A673 (cell line): ENCODE measurements around the gene PFKL. TPM values are rescaled to one million over a fixed set of nuclear protein-coding genes. Genes with fewer than 3 reads are reported as not detected.
"Not testable (repeated sequence)": the region's sequence is repeated elsewhere in the genome, so short reads cannot be mapped to it uniquely, and the experiment has no call there.

Experiments used
- BruUV-seq: library from RNA; stranded (reverse); fragments of 400-500 nt; replicated peaks from 2 replicates; lab custom pipeline; 2021; lab: Mats Ljungman, UMichigan
- CTCF ChIA-PET: fragments of 300-600 bp; sonication (Branson Sonifier 250); formaldehyde crosslinking; loops from one replicate; lab custom pipeline; 2022; ENCODE audit warnings: antibody characterized with exemption; lab: Charles Lee
- POLR2A ChIA-PET: fragments of 300-600 bp; sonication (Branson Sonifier 250); formaldehyde crosslinking; loops from one replicate; lab custom pipeline; 2022; ENCODE audit warnings: antibody characterized with exemption; ENCODE audit not compliant: low non-redundant PET; lab: Charles Lee
- DNase-seq: peaks from one replicate; pipeline ENCODE4 v3.0.0-alpha.2; 2015; ENCODE audit warnings: low spot score
- H3K27ac ChIP-seq: fragments of 200-600 bp; sonication (generic); 2 replicates; pipeline ENCODE4 v1.5.1; 2016; ENCODE audit warnings: mixed run types, low read depth, mild to moderate bottlenecking, mixed read lengths, antibody characterized with exemption, low read length; ENCODE audit not compliant: poor library complexity, severe bottlenecking
- H3K27me3 ChIP-seq: fragments of 200-600 bp; sonication (generic); replicated peaks from 2 replicates; pipeline ENCODE4 v1.6.1; 2017; ENCODE audit warnings: mixed run types, low read depth, mild to moderate bottlenecking, mixed read lengths, antibody characterized with exemption, low read length; ENCODE audit not compliant: insufficient read depth, poor library complexity
- H3K36me3 ChIP-seq: fragments of 200-600 bp; sonication (generic); 2 replicates; pipeline ENCODE4 v1.6.1; 2016; ENCODE audit warnings: mixed run types, mild to moderate bottlenecking, mixed read lengths, antibody characterized with exemption, low read length; ENCODE audit not compliant: insufficient read depth, poor library complexity, severe bottlenecking
- H3K4me1 ChIP-seq: fragments of 200-600 bp; sonication (generic); 2 replicates; pipeline ENCODE4 v1.6.1; 2017; ENCODE audit warnings: mixed run types, mild to moderate bottlenecking, mixed read lengths, antibody characterized with exemption, low read length; ENCODE audit not compliant: insufficient read depth, poor library complexity, severe bottlenecking
- H3K4me3 ChIP-seq: fragments of 200-600 bp; sonication (generic); 2 replicates; pipeline ENCODE4 v1.5.1; 2016; ENCODE audit warnings: low read depth, mixed run types, mild to moderate bottlenecking, mixed read lengths, low read length; ENCODE audit not compliant: poor library complexity, severe bottlenecking
- H3K9me3 ChIP-seq: fragments of 200-600 bp; sonication (generic); 2 replicates; pipeline ENCODE4 v1.6.1; 2016; ENCODE audit warnings: mixed run types, low read depth, mild to moderate bottlenecking, mixed read lengths, antibody characterized with exemption, low read length; ENCODE audit not compliant: poor library complexity, severe bottlenecking
- EZH2 ChIP-seq: fragments of 200-600 bp; sonication (generic); IDR thresholded peaks from 2 replicates; pipeline ENCODE4 v1.6.1; 2017; ENCODE audit warnings: borderline replicate concordance, low read depth, mild to moderate bottlenecking, mixed read lengths, antibody characterized with exemption, low read length; ENCODE audit not compliant: poor library complexity, severe bottlenecking
- intact Hi-C: fragments of 100-400 bp; cut with micrococcal nuclease; formaldehyde crosslinking; loops from one replicate; pipeline ENCODE4 v1.10.0; 2022; ENCODE audit not compliant: unreplicated experiment
- total RNA-seq: library from RNA; stranded (reverse); gene quantifications from 2 replicates; pipeline ENCODE4 v1.2.3, GENCODE V29; 2021
- TF ChIP-seq, protein P1 (sequence below): fragments of 300-800, 200-600 bp; sonication (generic); conservative IDR thresholded peaks from 2 replicates; pipeline ENCODE4 v1.5.1; 2017; ENCODE audit warnings: low read depth, mild to moderate bottlenecking, antibody characterized with exemption, low read length, moderate library complexity, mixed read lengths

Gene PFKL
- total RNA-seq, 1 experiment from 2014 or later: 112 TPM

DNA sequence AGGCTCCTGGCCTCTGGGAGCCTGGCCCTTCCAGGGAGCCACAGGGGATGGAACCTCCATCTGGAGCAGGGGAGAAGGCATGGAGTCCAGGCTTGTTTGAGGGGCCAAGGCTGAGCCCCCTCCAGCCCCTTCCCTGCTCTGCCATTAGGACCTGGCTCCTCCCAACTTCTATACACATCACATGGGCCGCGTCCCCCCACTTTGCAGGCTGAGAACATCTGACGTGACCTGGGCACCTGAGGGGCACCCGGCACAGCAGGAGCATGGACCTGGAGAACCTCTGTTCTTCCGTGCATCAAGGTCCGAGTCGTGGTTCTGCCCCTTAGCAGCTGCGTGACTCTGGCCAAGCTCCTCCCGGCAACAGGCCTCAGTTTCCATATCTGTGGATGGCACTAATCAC lies 18.1 kb upstream of the PFKL start:
- no peak for TF ChIP-seq EZH2
- TF ChIP-seq, protein P1, sequence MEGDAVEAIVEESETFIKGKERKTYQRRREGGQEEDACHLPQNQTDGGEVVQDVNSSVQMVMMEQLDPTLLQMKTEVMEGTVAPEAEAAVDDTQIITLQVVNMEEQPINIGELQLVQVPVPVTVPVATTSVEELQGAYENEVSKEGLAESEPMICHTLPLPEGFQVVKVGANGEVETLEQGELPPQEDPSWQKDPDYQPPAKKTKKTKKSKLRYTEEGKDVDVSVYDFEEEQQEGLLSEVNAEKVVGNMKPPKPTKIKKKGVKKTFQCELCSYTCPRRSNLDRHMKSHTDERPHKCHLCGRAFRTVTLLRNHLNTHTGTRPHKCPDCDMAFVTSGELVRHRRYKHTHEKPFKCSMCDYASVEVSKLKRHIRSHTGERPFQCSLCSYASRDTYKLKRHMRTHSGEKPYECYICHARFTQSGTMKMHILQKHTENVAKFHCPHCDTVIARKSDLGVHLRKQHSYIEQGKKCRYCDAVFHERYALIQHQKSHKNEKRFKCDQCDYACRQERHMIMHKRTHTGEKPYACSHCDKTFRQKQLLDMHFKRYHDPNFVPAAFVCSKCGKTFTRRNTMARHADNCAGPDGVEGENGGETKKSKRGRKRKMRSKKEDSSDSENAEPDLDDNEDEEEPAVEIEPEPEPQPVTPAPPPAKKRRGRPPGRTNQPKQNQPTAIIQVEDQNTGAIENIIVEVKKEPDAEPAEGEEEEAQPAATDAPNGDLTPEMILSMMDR: no peak
- ChIA-PET POLR2A (no interaction called here), CTCF (no interaction called here)
- Histone ChIP-seq H3K27ac (no peak overlapping the region), H3K4me3 (no peak overlapping the region), H3K4me1 (no peaks in the 10 kb centered on the region), H3K27me3 (peaks cover 16% of the 10 kb centered on the region), H3K36me3 (no peaks in the 10 kb centered on the region), H3K9me3 (no peaks in the 10 kb centered on the region)
- no TSS peak for BruUV-seq
- intact Hi-C loops: no loop called here
- DNase-seq: no peak

DNA sequence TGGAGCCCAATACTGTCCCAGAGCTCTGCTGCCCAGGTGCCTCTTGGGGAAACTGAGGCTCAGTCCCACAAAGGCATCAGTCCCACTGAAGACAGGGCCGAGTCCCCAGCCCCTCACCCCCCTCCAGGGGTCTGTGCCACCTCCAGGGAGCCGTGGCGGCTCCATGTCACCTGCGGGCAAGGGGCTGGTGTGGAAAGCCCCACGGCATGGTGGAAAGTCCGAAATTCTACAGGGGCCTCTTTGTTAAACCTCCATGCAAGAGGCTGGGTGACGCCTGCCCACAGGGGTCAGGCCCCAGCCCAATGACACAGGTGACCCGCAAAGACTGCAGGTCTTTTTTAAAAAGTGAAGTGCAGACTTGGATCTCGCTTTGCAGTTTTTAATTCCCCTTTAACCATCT lies 17.5 kb upstream of the PFKL start:
- POLR2A ChIA-PET: no interaction called here
- no peaks in the 10 kb centered on the region for H3K9me3 ChIP-seq
- no peaks in the 10 kb centered on the region for H3K36me3 ChIP-seq
- H3K27me3 ChIP-seq: peaks cover 17% of the 10 kb centered on the region
- H3K4me3 ChIP-seq: no peak overlapping the region
- intact Hi-C loops: no loop called here
- H3K27ac ChIP-seq: no peak overlapping the region
- BruUV-seq: no TSS peak
- DNase-seq: no peak
- no peak for TF ChIP-seq EZH2
- TF ChIP-seq, protein P1: no peak
- CTCF ChIA-PET: no interaction called here
- no peaks in the 10 kb centered on the region for H3K4me1 ChIP-seq

- not testable (repeated sequence) for BruUV-seq
Observed at GRCh38 chr21:44283211-44283785, 16.6 kb upstream of the PFKL start.

DNA sequence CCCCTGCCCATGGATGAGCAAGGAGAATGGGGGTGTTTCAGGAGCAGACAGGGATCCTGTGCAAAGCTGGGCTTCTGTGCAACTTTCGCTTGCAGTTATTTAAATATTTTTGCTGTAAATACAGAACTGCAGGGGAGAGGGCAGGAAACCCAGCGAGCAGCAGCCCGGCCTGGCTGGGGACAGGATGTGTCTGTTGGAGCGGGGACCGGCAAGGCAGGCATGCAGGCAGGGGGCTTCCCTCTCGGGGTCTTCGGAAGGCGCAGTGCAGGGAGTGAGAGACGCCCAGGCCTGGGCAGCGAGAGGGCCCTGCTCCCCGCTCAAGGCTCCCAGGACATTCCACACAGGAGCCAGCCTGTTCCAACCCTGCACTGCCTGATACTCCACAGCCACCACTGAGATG lies 15.9 kb upstream of the PFKL start:
- CTCF ChIA-PET: no interaction called here
- no peak for TF ChIP-seq EZH2
- TF ChIP-seq, protein P1: no peak
- intact Hi-C loops: no loop called here

More at GRCh38 chr21:44283211-44283785, 16.6 kb upstream of the PFKL start:
- CTCF ChIA-PET, H3K27ac ChIP-seq, H3K9me3 ChIP-seq, H3K4me3 ChIP-seq, intact Hi-C loops, POLR2A ChIA-PET, DNase-seq, H3K4me1 ChIP-seq, H3K36me3 ChIP-seq: not testable (repeated sequence)
- H3K27me3 ChIP-seq: peaks cover 17% of the 10 kb centered on the region

More for the DNA sequence above, 15.9 kb upstream of the PFKL start:
- DNase-seq: no peak
- no peak overlapping the region for H3K4me3 ChIP-seq
- no peak overlapping the region for H3K27ac ChIP-seq
- peaks cover 17% of the 10 kb centered on the region for H3K27me3 ChIP-seq
- POLR2A ChIA-PET: no interaction called here
- no TSS peak for BruUV-seq
- no peaks in the 10 kb centered on the region for H3K9me3 ChIP-seq
- no peaks in the 10 kb centered on the region for H3K4me1 ChIP-seq
- H3K36me3 ChIP-seq: no peaks in the 10 kb centered on the region
